NCI-H524 treated with DMSO at 0.1 percent for 48 hours (cell line): ENCODE data around the gene AMN.
"Not testable (repeated sequence)": the region's sequence is repeated elsewhere in the genome, so short reads cannot be mapped to it uniquely, and the experiment has no call there.

Experiments used
- DNase-seq: peaks from one replicate; lab custom pipeline; 2025; lab: John Stamatoyannopoulos, UW

Gene AMN

GRCh38 chr14:102913341-102914211 lies 8.9 kb upstream of the AMN start:
- no peak for DNase-seq

DNA sequence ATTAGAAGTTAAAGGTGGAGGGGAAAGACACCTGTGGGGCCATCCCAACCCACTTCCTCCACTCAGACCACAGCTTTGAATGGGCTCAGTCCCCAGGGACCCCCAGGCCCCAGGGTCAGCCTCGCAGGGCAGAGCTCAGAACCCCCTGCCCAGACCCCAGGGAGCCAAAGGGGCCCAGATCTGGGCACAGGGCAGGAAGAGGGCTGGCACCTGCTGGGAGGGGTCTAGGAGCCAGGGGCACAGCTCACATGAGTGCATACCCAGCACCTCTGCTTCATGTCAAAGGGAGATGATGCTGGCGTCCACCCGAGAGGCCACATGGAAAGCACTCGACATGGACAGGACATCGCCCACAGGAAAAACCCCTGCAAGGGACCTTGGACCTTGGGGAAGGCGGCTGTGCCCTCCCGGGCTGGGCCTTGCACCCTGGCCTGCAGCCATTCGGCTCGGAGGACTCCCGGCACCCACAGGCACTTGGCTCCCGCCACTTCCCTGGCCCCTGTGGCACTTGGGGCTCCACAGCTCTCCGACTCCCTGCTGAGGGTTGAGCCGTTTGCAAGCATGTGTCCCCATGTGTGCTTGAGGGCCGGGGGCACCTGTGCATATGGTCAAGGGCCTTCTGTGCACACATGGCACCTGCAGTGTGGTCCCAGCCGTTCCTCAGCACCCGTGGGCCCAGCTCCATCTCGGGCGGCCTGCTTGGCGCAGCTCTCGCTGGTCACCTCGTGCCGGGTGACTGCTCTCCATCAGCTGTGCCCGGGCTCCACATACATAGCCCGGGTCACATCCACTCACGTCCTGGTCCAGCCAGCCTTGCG lies 7.8 kb upstream of the AMN start:
- no peak for DNase-seq

DNA sequence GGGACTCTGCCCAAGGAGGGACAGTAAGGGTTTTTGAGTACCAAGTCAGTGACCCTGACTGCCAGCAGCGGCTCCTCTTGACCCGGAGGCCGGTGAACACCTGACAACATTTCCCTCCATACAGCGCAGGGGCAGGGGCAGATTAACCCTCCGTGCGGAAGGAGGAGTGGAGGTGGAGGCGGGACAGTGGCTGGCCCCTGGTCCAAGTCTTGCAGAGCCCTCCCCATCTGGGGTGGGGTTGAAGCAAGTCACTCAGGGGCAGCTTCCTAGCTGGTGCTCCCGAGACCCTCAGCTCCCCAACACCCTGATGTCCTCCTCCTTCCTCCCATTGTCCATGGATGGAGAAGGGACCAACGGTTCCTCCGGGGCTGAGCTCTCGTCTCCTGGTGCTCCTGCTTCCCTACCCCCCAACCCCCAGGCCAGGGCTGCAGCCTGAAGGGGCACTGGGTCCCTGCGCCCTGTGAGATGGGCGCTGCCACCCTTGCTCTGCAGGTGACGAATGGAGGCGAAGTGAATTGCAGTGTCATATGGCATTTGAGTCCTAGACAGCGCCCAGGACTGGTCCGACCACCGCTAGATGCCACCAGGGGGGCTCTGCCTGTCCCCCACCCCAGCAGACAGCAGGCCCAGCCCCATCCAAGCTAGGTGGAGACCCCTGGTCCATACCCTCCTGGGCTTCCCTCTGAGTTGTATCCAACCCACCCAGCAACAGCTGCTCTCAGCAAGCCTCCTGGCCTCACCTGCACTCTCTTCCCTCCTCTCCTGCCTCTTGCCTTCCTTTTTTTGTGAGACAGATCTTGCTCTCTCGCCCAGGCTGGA lies 7.0 kb upstream of the AMN start:
- DNase-seq = no peak

DNA sequence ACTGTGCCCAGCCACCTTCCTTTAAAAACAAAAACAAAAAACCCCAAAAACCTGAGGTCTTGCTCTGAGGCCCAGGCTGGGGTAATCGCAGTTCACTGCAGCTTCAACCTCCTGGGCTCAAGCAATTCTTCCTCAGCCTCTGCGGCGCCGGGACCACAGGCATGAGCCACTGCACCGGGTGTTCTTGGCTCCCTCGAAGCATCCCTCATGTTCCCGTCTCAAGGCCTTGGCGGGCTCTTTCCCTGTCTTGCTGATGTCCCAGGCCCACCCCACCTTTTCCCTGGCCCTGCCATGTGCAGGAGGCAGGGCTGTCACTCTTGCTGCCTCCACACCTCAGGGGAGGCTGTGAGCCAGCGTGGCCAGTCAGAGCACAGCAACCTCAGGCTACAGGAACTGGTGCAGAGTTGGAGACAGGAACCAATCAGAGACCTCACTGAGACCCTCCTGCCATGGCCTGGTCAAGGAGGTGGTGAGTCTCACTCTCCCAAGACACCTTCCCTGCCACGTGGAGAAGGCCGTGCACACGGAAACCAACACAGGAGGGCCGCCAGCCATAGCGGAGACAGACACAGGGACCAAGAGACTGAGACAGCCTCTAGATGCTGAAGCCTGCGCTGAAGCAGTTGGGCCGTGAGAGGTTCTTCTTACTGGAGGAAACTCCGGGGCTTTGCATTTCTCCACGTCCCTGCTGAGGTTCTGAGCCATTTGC lies 6.0 kb upstream of the AMN start:
- DNase-seq = no peak

GRCh38 chr14:102917056-102917385 lies 5.4 kb upstream of the AMN start:
- no peak for DNase-seq

- no peak for DNase-seq
Measured at GRCh38 chr14:102917469-102918211, 4.8 kb upstream of the AMN start.

DNA sequence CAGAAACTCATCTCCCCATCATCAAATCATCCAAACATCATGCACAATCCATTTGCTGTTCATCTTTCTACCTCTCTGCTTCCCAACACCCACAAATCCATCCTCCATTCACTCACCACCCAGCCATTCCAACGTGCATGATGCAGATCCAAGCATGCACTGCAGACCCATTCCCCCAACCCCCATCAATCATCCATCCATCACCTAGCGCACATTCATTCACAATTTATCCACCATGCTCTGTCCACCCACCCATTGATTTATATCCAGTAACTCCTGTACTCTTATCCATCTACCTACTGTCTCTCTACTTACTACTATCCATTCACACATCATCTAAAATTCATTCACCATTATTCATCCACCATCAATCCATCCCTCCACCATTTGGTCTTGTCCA lies 4.0 kb upstream of the AMN start:
- DNase-seq = no peak

DNA sequence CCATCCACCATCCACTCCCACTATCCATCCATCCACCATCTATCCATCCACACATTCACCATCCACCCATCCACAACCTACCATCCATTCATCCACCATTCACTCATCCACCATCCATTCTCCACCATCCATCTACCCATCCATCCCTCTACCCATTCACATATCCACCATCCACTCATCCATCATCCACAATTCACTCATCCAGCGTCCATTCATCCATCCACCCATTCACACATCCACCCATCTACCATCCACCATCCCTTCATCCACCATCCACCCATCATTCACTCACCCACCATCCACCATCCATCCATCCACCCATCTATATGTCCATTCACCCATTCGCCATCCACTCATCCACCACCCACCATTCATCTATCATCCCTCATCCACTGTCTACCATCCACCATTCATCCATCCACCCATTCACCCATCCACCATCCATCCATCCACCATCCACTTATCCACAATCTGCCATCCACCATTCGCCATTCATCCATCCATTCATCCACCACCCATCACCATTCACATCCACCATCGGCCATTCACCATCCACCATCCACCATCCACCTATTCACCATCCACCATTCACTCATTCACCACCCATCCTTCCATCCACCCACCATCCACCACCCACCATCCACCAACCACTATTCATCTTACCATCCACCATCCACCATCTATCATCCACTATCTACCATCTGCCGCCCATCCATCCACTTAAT lies 2.0 kb upstream of the AMN start:
- DNase-seq = no peak

DNA sequence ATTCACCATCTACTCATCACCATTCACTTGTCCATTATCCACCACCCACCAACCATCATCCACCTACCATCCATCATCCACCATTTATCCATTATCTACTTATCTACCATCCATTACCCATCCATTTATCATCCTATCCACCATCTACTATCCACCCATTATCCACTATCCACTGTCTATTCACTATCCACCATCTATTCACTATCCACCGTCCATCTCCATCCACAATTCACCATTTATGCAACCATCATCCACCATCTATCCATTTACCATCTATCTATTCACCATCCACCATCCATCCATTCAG lies 1.5 kb upstream of the AMN start:
- DNase-seq = no peak

DNA sequence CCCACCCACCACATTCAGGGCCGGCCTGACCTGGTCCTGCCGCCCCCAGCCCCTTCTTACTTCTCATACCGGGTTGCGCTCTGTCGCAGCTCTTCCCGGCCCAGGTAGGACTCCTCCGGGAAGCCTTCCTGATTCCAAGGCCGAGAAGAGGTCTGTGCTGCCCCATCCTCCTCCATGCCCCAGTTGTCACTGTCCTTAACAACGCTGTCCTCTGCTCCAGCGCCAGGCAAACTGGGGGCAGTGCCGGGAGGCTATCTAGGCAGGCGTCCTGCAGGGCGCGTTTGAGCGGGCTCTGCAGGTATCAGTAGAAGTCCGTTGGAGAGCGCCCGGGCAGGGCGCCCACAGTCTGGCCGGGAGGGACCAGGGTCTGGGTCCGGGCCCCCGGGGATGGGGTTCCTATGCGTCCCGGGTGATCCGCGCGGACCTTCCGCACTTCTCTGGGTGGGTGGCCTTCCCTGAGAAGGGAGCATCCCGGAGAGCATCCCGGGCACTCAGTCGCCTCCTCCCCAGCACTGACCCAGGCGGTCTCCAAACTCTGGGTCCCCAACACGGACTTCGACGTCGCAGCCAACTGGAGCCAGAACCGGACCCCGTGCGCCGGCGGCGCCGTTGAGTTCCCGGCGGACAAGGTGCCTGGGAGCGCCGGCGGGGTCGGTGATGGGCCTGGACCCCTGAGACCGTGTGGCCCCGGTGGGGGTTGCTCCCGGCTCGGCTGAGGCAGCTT lies 900 bp downstream of the AMN start:
- DNase-seq = no peak

GRCh38 chr14:102923925-102924486 lies 1.5 kb downstream of the AMN start:
- DNase-seq = no peak

- DNase-seq = no peak
Measured at GRCh38 chr14:102924632-102925588, 2.4 kb downstream of the AMN start.

DNA sequence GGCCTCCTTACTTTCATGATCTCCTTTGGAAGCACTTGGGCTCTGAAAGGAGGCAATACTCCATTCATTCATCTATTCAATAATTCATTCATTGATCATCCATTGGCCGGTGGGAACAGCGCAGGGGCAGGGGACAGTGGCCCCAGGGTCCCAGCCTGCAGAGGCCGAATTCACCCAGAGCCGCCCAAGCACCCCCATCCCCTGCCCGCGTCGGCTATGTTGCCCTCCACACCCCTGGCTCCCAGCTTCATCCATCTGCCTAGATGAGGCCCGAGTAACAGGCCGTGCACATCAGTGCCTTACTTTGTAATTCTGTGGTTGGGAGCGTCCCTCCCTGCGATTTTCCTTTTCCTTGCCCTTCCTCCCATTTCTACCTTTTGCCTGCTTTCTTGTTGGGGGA lies 3.2 kb downstream of the AMN start:
- no peak for DNase-seq

DNA sequence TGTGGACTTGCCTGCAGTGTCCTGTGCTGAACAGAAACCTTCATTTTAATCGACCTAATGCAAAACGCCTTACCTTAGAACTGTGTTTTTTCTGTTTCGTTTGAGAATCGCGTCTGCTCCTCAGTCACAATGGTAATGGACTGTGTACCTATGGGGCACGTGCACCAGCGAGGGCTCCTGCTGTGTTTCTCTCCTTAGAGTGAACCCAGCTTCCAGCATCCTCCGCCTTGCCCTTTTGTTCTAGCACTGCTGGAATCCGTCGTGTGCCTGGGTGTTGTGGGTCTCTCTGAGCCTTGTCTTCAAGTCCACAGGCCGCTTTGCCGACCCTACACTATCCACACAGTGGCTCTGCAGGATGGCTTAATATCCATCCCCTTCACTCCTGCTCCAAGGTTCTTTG lies 3.6 kb downstream of the AMN start:
- no peak for DNase-seq

- DNase-seq = not testable (repeated sequence)
Measured at GRCh38 chr14:102926840-102927239, 4.4 kb downstream of the AMN start.

- DNase-seq = no peak
Measured at GRCh38 chr14:102927346-102927877, 4.9 kb downstream of the AMN start.

DNA sequence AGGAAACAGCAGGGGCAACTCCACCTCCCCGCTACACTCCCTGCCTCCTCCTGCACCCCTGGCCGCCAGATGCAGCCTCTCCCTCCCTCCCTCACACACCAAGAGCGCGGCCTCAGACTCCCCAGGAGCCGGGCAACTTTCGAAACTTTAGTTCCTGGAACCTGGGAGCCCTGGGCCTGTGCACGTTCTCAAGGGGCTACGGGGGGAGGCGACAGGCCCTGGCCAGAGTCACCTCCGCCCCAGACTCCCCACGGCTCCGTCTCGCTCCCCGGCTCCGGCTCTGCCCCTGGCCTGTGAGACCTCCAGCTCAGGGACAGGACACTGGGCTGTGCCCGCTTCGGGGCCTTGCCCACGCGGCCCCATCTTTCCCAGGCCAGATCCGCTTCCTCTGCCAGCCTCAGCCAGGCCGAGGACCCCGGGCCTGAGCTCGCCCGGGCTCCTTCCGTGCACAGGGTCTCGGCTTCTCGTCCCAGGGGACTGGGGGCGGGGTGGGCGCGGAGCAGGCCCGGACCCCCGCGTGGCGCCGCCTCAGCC lies 5.5 kb downstream of the AMN start:
- no peak for DNase-seq
